ENCODE measurements around the gene POU3F3. TPM values are rescaled to one million over a fixed set of nuclear protein-coding genes. Genes with fewer than 3 reads are reported as not detected.
A peak's percentile ranks its signal among the peaks of the same experiment; 100 is the strongest.

Gene POU3F3
- total and polyA plus RNA-seq, 2 of the 8 experiments (the other 6 are each of a cell fraction or from before 2014, with no cell fraction given): 0.09 TPM; not detected in 1

- no peak for TF ChIP-seq GABPA (IDR thresholded peaks at IDR 0.05; ENCODE audit: borderline replicate concordance, insufficient read depth, low read length)
- peak; percentile 90; the same call in 1 of the 2 replicates for TF ChIP-seq SUZ12 (IDR thresholded peaks at IDR 0.05; ENCODE audit: low read length)
Observed at GRCh38 chr2:104867813-104868504, 14.0 kb downstream of the POU3F3 start (continued).
